GM23338 (cell line): ENCODE measurements around the gene KIAA0586.
"Not testable (repeated sequence)": the region's sequence is repeated elsewhere in the genome, so short reads cannot be mapped to it uniquely, and the experiment has no call there.

Source experiments
- CREB1 ChIP-seq: fragments of 250-450 bp; sonication (Bioruptor Pico); IDR thresholded peaks from 2 replicates; pipeline ENCODE4 v1.5.0; 2020; ENCODE audit warnings: low read depth, mild to moderate bottlenecking, moderate library complexity
- EZH2 ChIP-seq: fragments of 200-600 bp; sonication (generic); IDR thresholded peaks from one replicate; pipeline ENCODE4 v1.8.0; 2017; ENCODE audit warnings: antibody characterized with exemption, mild to moderate bottlenecking, low read depth; ENCODE audit not compliant: unreplicated experiment
- EZH2phosphoT487 ChIP-seq: fragments of 200-600 bp; sonication (generic); IDR thresholded peaks from one replicate; pipeline ENCODE4 v1.8.1; 2018; ENCODE audit warnings: antibody characterized with exemption; ENCODE audit not compliant: unreplicated experiment
- POLR2AphosphoS5 ChIP-seq: IDR thresholded peaks from 2 replicates; pipeline ENCODE4 v1.6.1; 2016; ENCODE audit warnings: antibody characterized with exemption, low read depth
- TF ChIP-seq, protein P1 (sequence below), 2 experiments: fragments of 200-600 bp in 1 of 2; sonication (generic) in 1 of 2; conservative IDR thresholded peaks; 2 replicates each; pipeline versions ENCODE4 v1.5.1 to v1.6.1; 2016 to 2017; ENCODE audit warnings: antibody characterized with exemption in 2 of 2, low read depth in 2 of 2, mild to moderate bottlenecking in 2 of 2, moderate library complexity in 1 of 2

DNA sequence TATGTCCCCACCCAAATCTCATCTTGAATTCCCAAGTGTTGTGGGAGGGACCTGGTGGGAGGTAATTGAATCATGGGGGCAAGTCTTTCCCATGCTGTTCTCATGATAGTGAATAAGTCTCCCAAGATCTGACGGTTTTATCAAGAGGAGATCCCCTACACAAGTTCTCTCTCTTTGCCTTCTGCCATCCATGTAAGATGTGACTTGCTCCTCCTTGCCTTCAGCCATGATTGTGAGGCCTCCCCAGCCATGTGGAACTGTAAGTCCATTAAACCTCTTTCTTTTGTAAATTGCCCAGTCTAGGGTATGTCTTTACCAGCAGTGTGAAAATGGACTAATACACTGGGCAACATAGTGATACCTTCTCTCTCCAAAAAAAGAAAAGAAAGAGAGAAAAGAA lies 10.6 kb upstream of the KIAA0586 start:
- not testable (repeated sequence) for TF ChIP-seq CREB1 (CRISPR knock-in tag); EZH2phosphoT487; POLR2AphosphoS5; EZH2
- TF ChIP-seq, protein P1, sequence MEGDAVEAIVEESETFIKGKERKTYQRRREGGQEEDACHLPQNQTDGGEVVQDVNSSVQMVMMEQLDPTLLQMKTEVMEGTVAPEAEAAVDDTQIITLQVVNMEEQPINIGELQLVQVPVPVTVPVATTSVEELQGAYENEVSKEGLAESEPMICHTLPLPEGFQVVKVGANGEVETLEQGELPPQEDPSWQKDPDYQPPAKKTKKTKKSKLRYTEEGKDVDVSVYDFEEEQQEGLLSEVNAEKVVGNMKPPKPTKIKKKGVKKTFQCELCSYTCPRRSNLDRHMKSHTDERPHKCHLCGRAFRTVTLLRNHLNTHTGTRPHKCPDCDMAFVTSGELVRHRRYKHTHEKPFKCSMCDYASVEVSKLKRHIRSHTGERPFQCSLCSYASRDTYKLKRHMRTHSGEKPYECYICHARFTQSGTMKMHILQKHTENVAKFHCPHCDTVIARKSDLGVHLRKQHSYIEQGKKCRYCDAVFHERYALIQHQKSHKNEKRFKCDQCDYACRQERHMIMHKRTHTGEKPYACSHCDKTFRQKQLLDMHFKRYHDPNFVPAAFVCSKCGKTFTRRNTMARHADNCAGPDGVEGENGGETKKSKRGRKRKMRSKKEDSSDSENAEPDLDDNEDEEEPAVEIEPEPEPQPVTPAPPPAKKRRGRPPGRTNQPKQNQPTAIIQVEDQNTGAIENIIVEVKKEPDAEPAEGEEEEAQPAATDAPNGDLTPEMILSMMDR (conservative IDR thresholded peaks at IDR 0.05; ENCODE audit: low read depth in 2 of 2) = not testable (repeated sequence)
